ENCODE data around the gene SLC31A2.

The SLC31A2 gene

DNA sequence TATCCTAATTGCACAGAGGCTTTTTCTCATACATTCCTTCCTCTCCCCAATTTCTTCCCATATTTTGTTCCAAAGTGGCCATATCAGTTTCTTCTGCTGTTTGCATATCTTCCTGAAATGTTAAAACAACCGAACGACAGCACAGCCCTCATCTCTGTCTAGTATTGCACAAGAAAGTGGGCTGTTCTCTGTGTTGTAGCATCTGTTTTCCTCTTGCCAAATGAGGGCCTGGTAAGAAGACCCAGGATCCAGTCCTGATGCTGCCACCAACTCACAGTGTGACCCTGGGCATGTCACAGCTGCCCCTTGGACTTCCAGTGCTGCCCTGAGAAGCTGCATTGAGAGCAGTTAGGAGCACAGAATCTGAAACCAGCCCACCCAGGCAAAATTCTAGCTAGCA is 4.1 kb downstream of the SLC31A2 start:
- no peak for DNase-seq (ENCODE audit: low read depth in 1 of 2, low spot score in 1 of 2)
- in situ Hi-C loops (cut with HindIII; ENCODE audit: low pct_unique_long_range_greater_than_20kb, low sequenced_read_pairs): no loop called here
- no peak for TF ChIP-seq JUND (IDR thresholded peaks at IDR 0.05; ENCODE audit: low read depth)

DNA sequence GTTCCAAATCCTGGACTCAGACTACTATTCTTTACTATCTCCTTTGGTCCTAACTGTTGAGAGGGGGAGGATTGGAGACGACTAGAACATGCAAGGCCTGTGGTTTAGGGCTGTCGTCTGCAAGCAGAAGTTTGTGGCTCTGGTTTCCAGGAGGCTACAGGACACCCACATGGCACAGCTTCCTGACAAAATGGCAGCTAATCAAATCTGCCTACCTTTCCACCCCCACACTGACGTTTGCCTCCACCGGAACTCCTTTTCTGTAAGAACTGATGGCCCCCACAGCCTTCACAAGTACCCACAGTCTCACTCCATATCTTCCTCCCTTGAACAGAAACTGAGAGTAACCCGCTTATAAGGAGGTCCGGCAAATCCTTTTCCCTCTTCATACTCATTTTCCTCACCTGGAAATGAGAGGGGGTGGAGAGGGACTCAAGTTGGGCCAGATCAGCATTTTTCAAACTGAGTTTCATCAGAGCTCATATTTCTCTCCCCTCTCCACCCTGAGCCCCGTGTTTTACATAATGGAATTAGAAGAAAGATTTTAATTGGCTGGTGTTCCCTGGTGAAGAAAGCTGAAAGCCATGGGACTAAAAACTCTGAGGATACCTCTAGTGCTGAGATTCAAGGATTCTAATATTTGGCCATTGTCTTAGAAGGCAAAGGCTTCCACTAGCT is 5.2 kb downstream of the SLC31A2 start:
- in situ Hi-C loops (cut with HindIII; ENCODE audit: low pct_unique_long_range_greater_than_20kb, low sequenced_read_pairs): no loop called here

DNA sequence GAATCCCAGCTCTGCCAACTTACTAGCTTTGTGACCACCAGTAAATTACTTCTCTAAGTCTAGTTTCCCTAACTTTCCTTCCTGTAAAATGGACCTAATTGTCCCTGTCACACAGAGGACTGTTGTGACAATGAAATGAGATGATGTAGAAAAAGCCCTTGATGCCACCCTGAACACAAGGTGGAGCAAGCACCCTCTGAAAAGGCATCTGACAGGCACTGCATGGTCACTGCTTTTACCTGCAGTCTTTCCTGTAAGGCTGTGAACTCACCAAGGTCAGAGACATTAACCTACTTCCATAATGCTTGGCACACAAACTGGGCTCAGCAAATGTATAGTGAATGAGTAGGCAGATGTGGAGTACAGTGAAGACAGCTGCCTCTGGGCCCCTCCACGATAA is 6.1 kb downstream of the SLC31A2 start:
- DNase-seq (ENCODE audit: low read depth in 1 of 2, low spot score in 1 of 2): peak in 1 of 2 experiments; percentile 52
- in situ Hi-C loops (cut with HindIII; ENCODE audit: low pct_unique_long_range_greater_than_20kb, low sequenced_read_pairs): no loop called here

More for the DNA sequence above, 5.2 kb downstream of the SLC31A2 start:
- TF ChIP-seq JUND (IDR thresholded peaks at IDR 0.05; ENCODE audit: low read depth): no peak
- no peak for DNase-seq (ENCODE audit: low read depth in 1 of 2, low spot score in 1 of 2)

DNA sequence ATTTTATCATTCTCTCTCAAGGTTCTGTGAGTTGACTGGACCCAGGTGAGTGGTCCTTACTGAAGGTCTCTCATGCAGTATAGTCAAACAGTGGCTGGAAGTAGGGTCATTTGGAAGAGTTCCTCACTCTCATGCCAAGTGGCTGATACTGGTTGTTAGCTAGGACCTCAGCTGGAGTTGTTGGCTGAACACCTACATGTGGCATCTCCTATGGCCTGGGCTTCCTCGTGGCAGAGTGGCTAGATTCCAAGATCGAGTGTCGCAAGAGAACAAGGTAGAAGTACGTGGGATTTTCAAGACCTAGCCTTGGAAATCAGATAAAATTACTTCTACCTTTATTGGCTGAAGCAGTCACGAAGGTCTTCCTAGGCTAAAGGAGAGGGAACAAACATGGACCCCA is 7.6 kb downstream of the SLC31A2 start:
- in situ Hi-C loops (cut with HindIII; ENCODE audit: low pct_unique_long_range_greater_than_20kb, low sequenced_read_pairs): no loop called here
- no peak for TF ChIP-seq JUND (IDR thresholded peaks at IDR 0.05; ENCODE audit: low read depth)
- DNase-seq (ENCODE audit: low read depth in 1 of 2, low spot score in 1 of 2): no peak

More for the DNA sequence above, 6.1 kb downstream of the SLC31A2 start:
- no peak for TF ChIP-seq JUND (IDR thresholded peaks at IDR 0.05; ENCODE audit: low read depth)

DNA sequence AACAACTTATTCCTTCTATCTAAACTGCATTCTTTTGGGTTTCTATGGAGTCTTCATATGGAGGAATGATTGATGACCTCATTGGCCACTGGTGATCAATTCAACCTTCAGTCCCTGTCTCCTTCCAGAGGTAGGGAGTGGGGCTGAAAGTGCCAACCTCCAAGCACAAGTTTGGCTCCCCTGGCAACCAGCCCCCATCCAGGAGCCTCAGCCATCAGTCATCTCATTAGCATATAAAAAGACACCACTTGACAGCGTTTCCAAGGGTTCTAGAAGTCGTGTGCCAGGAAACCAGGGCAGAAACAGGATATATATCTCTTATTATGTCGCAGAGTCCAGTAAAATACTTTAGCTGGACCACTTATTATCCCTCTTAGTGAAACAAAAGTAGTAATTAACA is 9.8 kb downstream of the SLC31A2 start:
- in situ Hi-C loops (cut with HindIII; ENCODE audit: low pct_unique_long_range_greater_than_20kb, low sequenced_read_pairs): no loop called here
- TF ChIP-seq JUND (IDR thresholded peaks at IDR 0.05; ENCODE audit: low read depth): no peak
- no peak for DNase-seq (ENCODE audit: low read depth in 1 of 2, low spot score in 1 of 2)

DNA sequence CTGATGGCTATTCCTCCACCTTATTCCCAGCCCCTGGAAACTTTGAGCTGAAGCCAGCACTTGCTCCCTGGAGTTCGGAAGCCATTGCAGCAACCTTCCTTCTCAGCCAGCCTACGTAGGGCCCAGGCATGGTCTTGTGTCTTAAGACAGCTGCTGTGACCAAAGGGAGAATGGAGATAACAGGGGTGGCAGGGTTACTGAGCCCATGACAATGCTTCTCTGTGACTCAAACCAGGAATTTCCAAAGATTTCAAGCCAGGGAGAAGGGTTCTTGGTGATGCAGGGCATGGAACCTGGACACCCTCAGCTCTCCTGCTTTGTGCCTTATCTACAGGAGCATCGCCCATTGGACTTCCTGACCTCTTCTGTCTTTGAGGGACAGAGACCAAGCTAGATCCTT is 12.2 kb downstream of the SLC31A2 start:
- no peak for TF ChIP-seq JUND (IDR thresholded peaks at IDR 0.05; ENCODE audit: low read depth)
- DNase-seq (ENCODE audit: low read depth in 1 of 2, low spot score in 1 of 2): no peak
- in situ Hi-C loops (cut with HindIII; ENCODE audit: low pct_unique_long_range_greater_than_20kb, low sequenced_read_pairs): no loop called here

DNA sequence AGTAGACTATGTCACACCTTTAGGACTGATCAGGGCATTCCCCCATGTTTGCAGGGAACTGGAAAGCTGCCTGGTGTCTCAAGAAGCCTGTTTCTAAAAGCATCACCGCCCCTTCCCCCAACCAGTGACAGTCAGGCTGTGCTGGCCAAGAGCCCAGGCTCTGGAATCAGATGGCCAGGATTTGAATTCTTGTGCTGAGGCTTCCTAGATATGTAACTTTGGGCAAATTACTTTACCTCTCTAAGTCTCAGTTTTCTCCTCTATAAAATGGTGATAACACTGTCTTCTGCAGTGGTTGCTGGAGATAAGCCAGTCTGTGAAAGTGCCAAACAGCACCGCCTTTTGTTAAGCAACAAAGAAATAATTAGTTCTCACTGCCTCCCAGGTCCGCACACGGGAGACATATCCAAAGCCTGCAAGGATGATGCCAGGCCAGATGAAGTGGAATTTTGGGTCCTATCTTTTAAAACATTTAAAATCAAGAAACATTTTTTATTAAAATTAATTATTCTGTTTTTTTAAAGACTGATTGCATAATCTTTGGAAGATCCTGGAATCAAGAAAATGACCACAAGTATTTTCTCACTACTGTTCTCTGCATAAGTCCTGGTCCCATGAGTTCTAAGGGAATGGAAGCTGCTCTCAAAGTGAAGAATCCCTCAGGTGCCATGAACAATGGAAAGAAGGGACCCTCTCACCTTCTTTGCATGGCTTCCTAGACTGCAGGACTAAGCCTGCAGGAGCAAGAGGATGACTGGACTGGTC is 13.9 kb downstream of the SLC31A2 start:
- TF ChIP-seq JUND (IDR thresholded peaks at IDR 0.05; ENCODE audit: low read depth): no peak
- DNase-seq (ENCODE audit: low read depth in 1 of 2, low spot score in 1 of 2): no peak
- in situ Hi-C loops (cut with HindIII; ENCODE audit: low pct_unique_long_range_greater_than_20kb, low sequenced_read_pairs): no loop called here

DNA sequence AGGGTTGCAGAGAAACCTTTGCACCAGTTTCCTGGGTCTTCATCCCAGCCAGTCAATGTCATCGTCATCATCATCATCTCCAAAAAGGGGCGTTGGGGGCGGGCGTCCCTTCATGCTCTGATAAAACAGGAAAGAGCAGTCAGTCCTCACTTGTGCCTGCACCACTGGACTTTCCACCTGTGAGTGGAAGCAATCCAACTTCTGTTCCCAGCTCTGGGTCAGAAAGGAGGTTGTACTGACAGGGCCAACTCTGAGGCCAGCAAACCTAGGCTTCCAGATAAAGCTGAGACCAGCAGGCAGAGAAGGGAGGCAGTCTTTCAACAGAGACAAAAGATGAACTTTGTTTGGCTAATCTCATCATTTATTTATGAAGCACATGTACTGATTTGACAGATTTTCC is 15.2 kb downstream of the SLC31A2 start:
- in situ Hi-C loops (cut with HindIII; ENCODE audit: low pct_unique_long_range_greater_than_20kb, low sequenced_read_pairs): no loop called here
- no peak for TF ChIP-seq JUND (IDR thresholded peaks at IDR 0.05; ENCODE audit: low read depth)
- DNase-seq (ENCODE audit: low read depth in 1 of 2, low spot score in 1 of 2): no peak

DNA sequence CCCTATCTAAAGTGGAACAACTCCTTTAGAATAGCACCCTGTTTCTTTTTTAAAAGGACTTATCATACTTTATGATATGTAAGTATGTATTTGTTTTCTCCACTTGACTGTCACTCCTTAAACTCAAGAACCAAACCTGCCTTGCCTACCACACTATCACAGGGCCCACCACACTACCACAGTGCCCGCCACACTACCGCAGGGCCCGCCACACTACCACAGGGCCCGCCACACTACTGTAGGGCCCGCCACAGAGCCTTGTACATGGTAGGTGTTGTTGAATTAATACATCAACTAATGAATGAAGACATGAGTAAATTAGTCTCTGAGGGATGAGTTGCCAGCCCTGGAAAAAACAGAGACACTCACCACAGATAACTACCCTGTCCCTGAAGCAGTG is 18.0 kb downstream of the SLC31A2 start:
- in situ Hi-C loops (cut with HindIII; ENCODE audit: low pct_unique_long_range_greater_than_20kb, low sequenced_read_pairs): no loop called here
- DNase-seq (ENCODE audit: low read depth in 1 of 2, low spot score in 1 of 2): no peak
- no peak for TF ChIP-seq JUND (IDR thresholded peaks at IDR 0.05; ENCODE audit: low read depth)

DNA sequence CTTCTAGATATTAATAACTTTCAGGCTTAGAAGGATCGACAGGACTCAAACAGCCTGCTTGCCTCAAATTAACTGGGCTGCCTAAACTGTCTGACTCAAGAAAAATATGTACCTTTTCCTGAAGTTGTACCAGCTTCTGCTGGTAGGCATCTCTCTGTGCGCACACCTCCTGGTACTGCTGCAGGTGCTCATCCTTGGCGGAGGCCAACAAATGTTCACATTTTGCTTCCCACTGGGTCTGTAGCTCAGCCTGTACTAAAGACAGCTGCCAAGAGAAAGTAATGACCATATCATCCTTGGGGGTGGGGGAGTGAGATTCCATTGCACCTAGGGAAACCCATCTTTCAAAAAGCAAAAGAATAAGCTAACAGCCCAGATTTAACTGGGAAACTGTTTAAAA is 22.5 kb downstream of the SLC31A2 start:
- in situ Hi-C loops (cut with HindIII; ENCODE audit: low pct_unique_long_range_greater_than_20kb, low sequenced_read_pairs): no loop called here
- TF ChIP-seq JUND (IDR thresholded peaks at IDR 0.05; ENCODE audit: low read depth): no peak
- DNase-seq (ENCODE audit: low read depth in 1 of 2, low spot score in 1 of 2): no peak

DNA sequence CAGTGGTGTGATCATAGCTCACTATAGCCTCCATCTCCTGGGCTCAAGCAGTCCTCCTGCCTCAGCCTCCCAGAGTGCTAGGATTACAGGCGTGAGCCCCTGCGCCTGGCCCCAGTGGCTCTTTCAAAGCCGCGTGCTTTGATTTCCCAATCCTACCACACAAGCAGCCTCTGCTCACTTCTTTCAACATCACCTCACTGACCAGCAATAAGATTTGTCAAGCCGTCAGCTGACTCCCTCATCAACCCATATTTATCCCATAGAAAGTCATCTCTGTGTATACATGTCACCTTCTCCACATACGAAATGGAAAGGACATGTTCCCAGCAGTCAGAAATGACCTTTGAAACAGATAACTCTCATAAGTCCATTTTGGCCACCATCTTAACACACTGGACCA is 26.0 kb downstream of the SLC31A2 start:
- in situ Hi-C loops (cut with HindIII; ENCODE audit: low pct_unique_long_range_greater_than_20kb, low sequenced_read_pairs): no loop called here
- no peak for DNase-seq (ENCODE audit: low read depth in 1 of 2, low spot score in 1 of 2)
- no peak for TF ChIP-seq JUND (IDR thresholded peaks at IDR 0.05; ENCODE audit: low read depth)

DNA sequence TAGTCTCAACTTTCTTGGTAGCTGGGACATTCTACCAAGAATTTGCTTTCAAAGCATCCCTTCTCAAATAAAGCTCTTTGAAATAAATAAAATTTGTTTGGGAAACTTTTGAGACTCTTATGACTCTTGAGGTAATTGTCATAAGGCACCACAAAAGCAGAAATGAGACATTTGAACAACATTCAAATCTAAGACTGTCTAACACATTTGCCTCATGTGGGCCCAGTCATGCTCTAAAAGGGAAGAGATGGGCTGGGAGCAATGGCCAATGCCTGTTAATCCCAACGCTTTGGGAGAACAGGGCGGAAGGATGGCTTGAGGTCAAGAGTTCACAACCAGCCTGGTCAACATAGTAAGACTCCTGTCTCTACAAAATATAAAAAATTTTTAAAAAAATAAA is 26.4 kb downstream of the SLC31A2 start:
- no peak for TF ChIP-seq JUND (IDR thresholded peaks at IDR 0.05; ENCODE audit: low read depth)
- no peak for DNase-seq (ENCODE audit: low read depth in 1 of 2, low spot score in 1 of 2)
- in situ Hi-C loops (cut with HindIII; ENCODE audit: low pct_unique_long_range_greater_than_20kb, low sequenced_read_pairs): no loop called here

DNA sequence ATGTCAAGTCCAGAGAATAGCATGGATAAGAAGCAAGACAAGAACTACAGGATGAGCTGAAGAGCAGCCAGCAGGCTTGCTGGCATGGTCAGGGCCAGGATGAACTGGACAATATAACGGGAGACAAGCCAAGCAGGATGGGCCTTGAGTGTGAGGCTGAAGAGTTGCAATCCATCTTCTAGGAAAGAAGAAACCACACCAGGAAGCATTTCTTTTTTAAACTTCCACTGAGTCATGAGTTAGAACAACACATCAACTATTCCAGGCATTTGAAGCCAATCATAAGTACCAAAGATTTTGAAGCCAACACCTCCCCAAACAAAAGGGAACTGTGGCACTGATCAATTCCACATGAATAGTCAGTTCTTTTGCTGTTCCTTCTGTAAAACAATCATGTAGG is 27.3 kb downstream of the SLC31A2 start:
- DNase-seq (ENCODE audit: low read depth in 1 of 2, low spot score in 1 of 2): no peak
- in situ Hi-C loops (cut with HindIII; ENCODE audit: low pct_unique_long_range_greater_than_20kb, low sequenced_read_pairs): no loop called here
- TF ChIP-seq JUND (IDR thresholded peaks at IDR 0.05; ENCODE audit: low read depth): no peak
